Mammary epithelial cell (primary cell): ENCODE results near the gene WNT7B.

Experiments used
- EZH2 ChIP-seq: IDR thresholded peaks from 2 replicates; pipeline ENCODE4 v1.6.1; 2012; ENCODE audit warnings: low read length, inconsistent platforms, borderline replicate concordance
- TF ChIP-seq, protein P1 (sequence below), 2 donors: IDR thresholded peaks in 1 of 2; conservative IDR thresholded peaks in 1 of 2; 2 replicates each; pipeline ENCODE4 v1.5.1; 2011 to 2012; ENCODE audit warnings: inconsistent platforms in 2 of 2, low read length in 2 of 2, mild to moderate bottlenecking in 2 of 2, control low read depth in 1 of 2, low read depth in 1 of 2; ENCODE audit not compliant: insufficient read depth in 1 of 2; ENCODE audit errors: extremely low read depth in 1 of 2

DNA sequence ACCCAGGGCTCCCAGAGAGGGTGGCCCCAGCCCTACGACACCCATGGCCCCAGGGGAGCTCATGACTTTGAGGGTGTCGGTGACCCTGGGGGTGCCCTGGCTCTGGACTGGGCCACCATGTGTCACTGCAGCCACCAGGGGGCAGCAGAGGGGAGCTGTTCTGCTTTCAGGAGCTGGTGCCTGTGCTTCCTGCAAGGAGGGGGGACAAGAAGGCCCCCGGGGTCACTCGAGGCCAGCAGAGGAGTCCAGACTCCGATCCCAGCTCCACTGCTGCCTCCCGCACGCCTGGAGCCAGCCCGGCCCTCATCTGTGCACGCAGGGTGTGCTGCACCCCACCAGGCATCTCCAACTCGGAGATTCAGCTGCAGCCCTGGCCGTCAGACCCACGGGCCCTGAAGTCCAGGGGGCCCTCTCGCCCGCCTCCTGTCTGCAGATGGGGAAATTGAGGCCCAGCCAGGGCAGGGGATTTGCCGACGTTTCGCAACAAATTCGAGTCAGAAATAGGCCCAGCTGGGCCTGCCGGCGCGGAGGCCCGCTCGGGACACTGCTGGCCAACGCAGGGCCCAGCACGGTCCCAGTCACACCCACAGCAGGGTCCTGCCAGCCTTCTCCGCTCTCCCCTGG lies 29.5 kb upstream of the WNT7B start:
- TF ChIP-seq, protein P1, sequence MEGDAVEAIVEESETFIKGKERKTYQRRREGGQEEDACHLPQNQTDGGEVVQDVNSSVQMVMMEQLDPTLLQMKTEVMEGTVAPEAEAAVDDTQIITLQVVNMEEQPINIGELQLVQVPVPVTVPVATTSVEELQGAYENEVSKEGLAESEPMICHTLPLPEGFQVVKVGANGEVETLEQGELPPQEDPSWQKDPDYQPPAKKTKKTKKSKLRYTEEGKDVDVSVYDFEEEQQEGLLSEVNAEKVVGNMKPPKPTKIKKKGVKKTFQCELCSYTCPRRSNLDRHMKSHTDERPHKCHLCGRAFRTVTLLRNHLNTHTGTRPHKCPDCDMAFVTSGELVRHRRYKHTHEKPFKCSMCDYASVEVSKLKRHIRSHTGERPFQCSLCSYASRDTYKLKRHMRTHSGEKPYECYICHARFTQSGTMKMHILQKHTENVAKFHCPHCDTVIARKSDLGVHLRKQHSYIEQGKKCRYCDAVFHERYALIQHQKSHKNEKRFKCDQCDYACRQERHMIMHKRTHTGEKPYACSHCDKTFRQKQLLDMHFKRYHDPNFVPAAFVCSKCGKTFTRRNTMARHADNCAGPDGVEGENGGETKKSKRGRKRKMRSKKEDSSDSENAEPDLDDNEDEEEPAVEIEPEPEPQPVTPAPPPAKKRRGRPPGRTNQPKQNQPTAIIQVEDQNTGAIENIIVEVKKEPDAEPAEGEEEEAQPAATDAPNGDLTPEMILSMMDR (conservative IDR thresholded peaks at IDR 0.05 in 1 of 2, IDR thresholded peaks at IDR 0.05 in 1 of 2; ENCODE audit: extremely low read depth in 1 of 2, insufficient read depth in 1 of 2, low read depth in 1 of 2, low read length in 2 of 2) = peak; percentile 77 to 89
- TF ChIP-seq EZH2 = no peak
